K562 (cell line): ENCODE data around the gene GDF15. TPM values are rescaled to one million over a fixed set of nuclear protein-coding genes. Genes with fewer than 3 reads are reported as not detected.

Experiments
- CTCF ChIP-seq, 3 experiments: IDR thresholded peaks in 2 of 3; conservative IDR thresholded peaks in 1 of 3; 2 replicates each; pipeline ENCODE4 v1.5.1; 2011 to 2012; ENCODE audit warnings: low read length in 3 of 3, mild to moderate bottlenecking in 3 of 3, control low read depth in 2 of 3, improper control_type of control experiment in 1 of 3, inconsistent platforms in 1 of 3, low read depth in 1 of 3, mixed read lengths in 1 of 3, moderate library complexity in 1 of 3; ENCODE audit not compliant: insufficient read depth in 2 of 3
- ESRRA ChIP-seq: fragments of 450-650 bp; IDR thresholded peaks from 2 replicates; pipeline ENCODE4 v1.6.1; 2014; ENCODE audit warnings: low read depth, mild to moderate bottlenecking, moderate library complexity, borderline replicate concordance
- EZH2 ChIP-seq: IDR thresholded peaks from 2 replicates; pipeline ENCODE4 v1.6.1; 2012; ENCODE audit warnings: low read depth, mild to moderate bottlenecking, inconsistent platforms, low read length, borderline replicate concordance
- FOXK2 ChIP-seq, 2 experiments: fragments of 450-650 bp; IDR thresholded peaks in 1 of 2; conservative IDR thresholded peaks in 1 of 2; 2 replicates each; pipeline ENCODE4 v1.6.1; 2016; ENCODE audit warnings: low read depth in 2 of 2, mild to moderate bottlenecking in 1 of 2
- GATA2 ChIP-seq: sonication (generic); formaldehyde crosslinking; IDR thresholded peaks from 2 replicates; pipeline ENCODE4 v1.4.0; 2020; ENCODE audit warnings: mild to moderate bottlenecking, missing genetic modification reagents
- L3MBTL2 ChIP-seq: fragments of 450-650 bp; IDR thresholded peaks from 2 replicates; pipeline ENCODE4 v1.6.1; 2016; ENCODE audit warnings: mild to moderate bottlenecking, moderate library complexity
- MEF2D ChIP-seq: conservative IDR thresholded peaks from 2 replicates; pipeline ENCODE4 v1.6.1; 2016; ENCODE audit warnings: low read depth, missing genetic modification characterization, missing compliant biosample characterization
- OTX1 ChIP-seq: fragments of 450-650 bp; formaldehyde crosslinking; IDR thresholded peaks from 2 replicates; pipeline ENCODE4 v1.4.0; 2022; ENCODE audit warnings: mild to moderate bottlenecking
- SETDB1 ChIP-seq: IDR thresholded peaks from one replicate; pipeline ENCODE4 v1.6.1; 2012; ENCODE audit warnings: low read length, control low read depth, inconsistent platforms
- ZBTB26 ChIP-seq: fragments of 450-650 bp; formaldehyde crosslinking; IDR thresholded peaks from 2 replicates; pipeline ENCODE4 v1.4.0; 2022; ENCODE audit warnings: missing genetic modification characterization
- ZC3H4 ChIP-seq: sonication (generic); formaldehyde crosslinking; IDR thresholded peaks from 2 replicates; pipeline ENCODE4 v1.9.0; 2021; ENCODE audit warnings: missing genetic modification reagents, borderline replicate concordance
- ZNF143 ChIP-seq: sonication (generic); formaldehyde crosslinking; IDR thresholded peaks from 2 replicates; pipeline ENCODE4 v1.9.0; 2022; ENCODE audit warnings: mild to moderate bottlenecking, missing genetic modification reagents
- ZNF146 ChIP-seq: IDR thresholded peaks from one replicate; pipeline ENCODE4 v1.6.1; 2018; ENCODE audit warnings: missing compliant biosample characterization; ENCODE audit not compliant: unreplicated experiment
- ZNF224 ChIP-seq: sonication (generic); formaldehyde crosslinking; IDR thresholded peaks from 2 replicates; pipeline ENCODE4 v1.8.0; 2022; ENCODE audit warnings: mild to moderate bottlenecking, missing genetic modification reagents
- ZNF263 ChIP-seq: sonication (generic); formaldehyde crosslinking; IDR thresholded peaks from 2 replicates; pipeline ENCODE4 v1.8.0; 2022; ENCODE audit warnings: mild to moderate bottlenecking, missing genetic modification reagents, borderline replicate concordance
- ZNF41 ChIP-seq: fragments of 250-450 bp; sonication (Bioruptor Pico); conservative IDR thresholded peaks from 2 replicates; pipeline ENCODE4 v1.4.0; 2020; ENCODE audit warnings: mild to moderate bottlenecking
- polyA plus RNA-seq, 8 experiments: library from polyadenylated mRNA; depleted of rRNA in 4 of 8; stranded (reverse) in 5 of 8; unstranded in 3 of 8; fragments of >200 nt; fragmentation: Nextera tagmentation in 2 of 8; fragmentation: Illumina TruSeq in 1 of 8; extraction: Ambion mirVana in 2 of 8; extraction: Trizol in 1 of 8; gene quantifications; 2 replicates each; pipeline versions ENCODE4 v1.2.1 to v1.2.3, GENCODE V29; 2011 to 2014; ENCODE audit warnings: inconsistent platforms in 1 of 8, missing spikeins in 1 of 8
- total RNA-seq, 7 experiments: library from RNA; depleted of rRNA in 6 of 7; stranded (reverse); fragments of >200 nt in 6 of 7; fragmentation: Illumina TruSeq in 2 of 7; extraction: Trizol in 2 of 7; gene quantifications; 2 replicates each; pipeline versions ENCODE4 v1.2.1 to v1.2.3, GENCODE V29; 2011 to 2021; ENCODE audit warnings: low replicate concordance in 1 of 7
- TF ChIP-seq, protein P1 (sequence below): fragments of 250-450 bp; sonication (Bioruptor Pico); IDR thresholded peaks from 2 replicates; pipeline ENCODE4 v1.5.0; 2021
- TF ChIP-seq, protein P2 (sequence below), 2 experiments: fragments of 250-450 bp in 1 of 2; fragments of 450-650 bp in 1 of 2; sonication (Bioruptor Pico) in 1 of 2; IDR thresholded peaks; 2 replicates each; pipeline versions ENCODE4 v1.6.1 to v1.8.0; 2016 to 2021; ENCODE audit warnings: mild to moderate bottlenecking in 2 of 2, moderate library complexity in 2 of 2, missing compliant biosample characterization in 1 of 2, missing genetic modification characterization in 1 of 2
- TF ChIP-seq, protein P3 (sequence below): fragments of 450-650 bp; IDR thresholded peaks from 2 replicates; pipeline ENCODE4 v1.6.1; 2016; ENCODE audit warnings: antibody characterized with exemption

The GDF15 gene
- total and polyA plus RNA-seq, 9 of the 15 experiments (the other 6 are each of a cell fraction or from before 2014, with no cell fraction given): 2.3 to 82.4 (median 12.5) TPM

DNA sequence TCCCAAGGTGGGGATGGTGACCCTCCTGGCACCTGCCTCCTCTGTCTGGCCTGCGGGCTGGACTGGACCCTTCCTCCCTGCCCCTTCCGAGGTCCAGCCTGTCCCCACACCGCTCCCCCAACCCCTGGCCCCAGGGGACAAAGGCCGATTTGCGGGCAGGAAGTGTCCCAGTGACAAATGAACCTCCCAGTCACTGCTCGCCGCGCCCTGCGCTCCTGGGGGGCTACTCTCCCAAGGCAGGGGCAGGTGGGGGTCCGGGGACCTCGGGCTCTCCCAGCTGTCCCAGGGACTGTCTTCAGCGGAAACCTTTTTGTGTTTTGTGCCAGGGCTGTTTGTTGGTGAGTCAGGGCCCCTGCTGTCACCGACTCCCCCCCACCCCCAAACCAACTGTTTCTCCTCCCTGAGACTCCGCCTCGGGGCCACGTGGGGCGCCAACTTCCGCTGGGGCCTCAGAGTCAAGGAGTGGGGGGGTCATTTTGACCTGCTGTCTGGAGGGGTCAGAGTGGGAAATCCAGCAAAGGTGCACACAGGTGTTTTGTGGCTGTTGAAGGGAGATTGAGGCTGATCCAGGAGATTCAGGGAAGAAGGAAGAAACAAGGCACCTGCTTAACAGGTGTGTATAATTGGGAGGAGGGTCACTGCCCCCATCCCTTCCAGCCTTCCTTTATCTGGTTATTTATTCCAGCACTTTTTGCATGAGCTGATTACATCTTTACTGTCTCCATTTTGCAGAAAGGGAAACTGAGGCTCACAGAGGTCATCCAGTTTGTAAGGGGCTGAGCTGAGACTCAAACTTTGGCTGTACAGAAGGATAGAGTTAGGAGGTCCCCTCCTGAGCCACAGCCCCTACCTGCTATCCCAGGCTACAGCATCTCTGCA lies 44.7 kb upstream of the GDF15 start (continued):
- TF ChIP-seq CTCF (IDR thresholded peaks at IDR 0.05 in 2 of 3, conservative IDR thresholded peaks at IDR 0.05 in 1 of 3; ENCODE audit: insufficient read depth in 2 of 3, low read depth in 1 of 3, low read length in 3 of 3) (peak; percentile 23 to 41 (median 25); a peak in 3 of 6 replicates), L3MBTL2 (peak; percentile 35), EZH2 (no peak), MEF2D (tag) (no peak), GATA2 (CRISPR knock-in tag) (no peak), OTX1 (CRISPR knock-in tag) (no peak), ZNF224 (CRISPR knock-in tag) (no peak), ZNF263 (CRISPR knock-in tag) (no peak), ZNF146 (CRISPR knock-in tag) (no peak), ESRRA (peak; percentile 58), SETDB1 (no peak), ZC3H4 (CRISPR knock-in tag) (peak; percentile 86; the same call in 1 of the 2 replicates), ZNF143 (CRISPR knock-in tag) (no peak), ZBTB26 (CRISPR knock-in tag) (no peak), ZNF41 (CRISPR knock-in tag) (no peak), FOXK2 (conservative IDR thresholded peaks at IDR 0.05 in 1 of 2, IDR thresholded peaks at IDR 0.05 in 1 of 2; ENCODE audit: low read depth in 2 of 2) (peak; percentile 46 to 68; a peak in 2 of 4 replicates)
- TF ChIP-seq, protein P1, sequence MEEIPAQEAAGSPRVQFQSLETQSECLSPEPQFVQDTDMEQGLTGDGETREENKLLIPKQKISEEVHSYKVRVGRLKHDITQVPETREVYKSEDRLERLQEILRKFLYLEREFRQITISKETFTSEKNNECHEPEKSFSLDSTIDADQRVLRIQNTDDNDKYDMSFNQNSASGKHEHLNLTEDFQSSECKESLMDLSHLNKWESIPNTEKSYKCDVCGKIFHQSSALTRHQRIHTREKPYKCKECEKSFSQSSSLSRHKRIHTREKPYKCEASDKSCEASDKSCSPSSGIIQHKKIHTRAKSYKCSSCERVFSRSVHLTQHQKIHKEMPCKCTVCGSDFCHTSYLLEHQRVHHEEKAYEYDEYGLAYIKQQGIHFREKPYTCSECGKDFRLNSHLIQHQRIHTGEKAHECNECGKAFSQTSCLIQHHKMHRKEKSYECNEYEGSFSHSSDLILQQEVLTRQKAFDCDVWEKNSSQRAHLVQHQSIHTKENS (CRISPR knock-in tag): no peak
- TF ChIP-seq, protein P2, sequence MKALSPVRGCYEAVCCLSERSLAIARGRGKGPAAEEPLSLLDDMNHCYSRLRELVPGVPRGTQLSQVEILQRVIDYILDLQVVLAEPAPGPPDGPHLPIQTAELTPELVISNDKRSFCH (CRISPR knock-in tag; IDR thresholded peaks at IDR 0.05): no peak
- TF ChIP-seq, protein P2 (tag; IDR thresholded peaks at IDR 0.05): no peak
- TF ChIP-seq, protein P3, sequence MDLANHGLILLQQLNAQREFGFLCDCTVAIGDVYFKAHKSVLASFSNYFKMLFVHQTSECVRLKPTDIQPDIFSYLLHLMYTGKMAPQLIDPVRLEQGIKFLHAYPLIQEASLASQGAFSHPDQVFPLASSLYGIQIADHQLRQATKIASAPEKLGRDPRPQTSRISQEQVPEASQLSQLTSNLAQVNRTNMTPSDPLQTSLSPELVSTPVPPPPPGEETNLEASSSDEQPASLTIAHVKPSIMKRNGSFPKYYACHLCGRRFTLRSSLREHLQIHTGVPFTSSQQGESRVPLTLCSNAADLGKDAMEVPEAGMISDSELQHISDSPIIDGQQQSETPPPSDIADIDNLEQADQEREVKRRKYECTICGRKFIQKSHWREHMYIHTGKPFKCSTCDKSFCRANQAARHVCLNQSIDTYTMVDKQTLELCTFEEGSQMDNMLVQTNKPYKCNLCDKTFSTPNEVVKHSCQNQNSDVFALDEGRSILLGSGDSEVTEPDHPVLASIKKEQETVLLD: 0 out of 2 replicates have a peak, but pooled peaks have one; percentile 44
